Medulla oblongata (tissue), 1 donor: ENCODE measurements around the gene GALNT17.

ENCODE experiments used
- DNase-seq: peaks from one replicate; pipeline ENCODE4 v3.0.0-alpha.2; 2015; ENCODE audit errors: extremely low spot score

Gene GALNT17

DNA sequence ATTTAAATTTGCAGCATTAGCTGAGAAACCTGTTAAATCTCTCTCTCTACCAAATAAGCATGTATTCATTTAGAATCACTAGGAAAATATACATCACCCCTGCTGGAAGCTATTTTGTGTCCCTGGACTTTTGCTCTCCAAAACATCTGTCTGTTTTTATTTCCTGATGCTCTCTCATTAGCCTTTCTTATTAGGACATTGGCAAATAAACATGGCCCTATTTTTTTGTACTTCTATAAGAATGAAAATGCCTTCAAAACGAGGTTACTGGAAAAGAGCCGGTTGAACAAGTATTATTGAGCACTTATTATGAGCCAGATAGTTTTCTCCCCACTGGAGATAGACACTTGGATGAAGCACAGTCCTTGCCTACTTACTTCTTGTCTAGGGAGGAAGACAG, 206.9 kb downstream of the GALNT17 start:
- no peak for DNase-seq

DNA sequence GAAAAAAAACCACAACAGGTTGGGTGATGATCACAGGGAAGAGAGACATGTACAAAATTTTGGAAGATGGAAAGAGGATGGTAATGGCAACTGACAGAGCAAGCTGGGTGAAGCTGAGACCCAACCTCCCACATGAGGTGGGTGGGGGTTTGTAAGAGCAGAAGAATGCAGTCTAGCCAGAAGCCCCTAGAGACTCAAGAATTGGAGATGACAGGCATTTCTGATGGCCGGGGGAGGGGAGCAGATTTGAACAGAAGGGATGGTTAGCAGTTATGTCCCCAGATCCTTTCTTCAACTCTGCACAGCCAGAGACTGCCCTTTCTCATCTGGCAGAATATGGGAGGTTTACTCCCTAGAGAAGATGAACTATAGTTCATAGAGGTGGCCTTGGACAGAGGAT, 208.0 kb downstream of the GALNT17 start:
- no peak for DNase-seq

DNA sequence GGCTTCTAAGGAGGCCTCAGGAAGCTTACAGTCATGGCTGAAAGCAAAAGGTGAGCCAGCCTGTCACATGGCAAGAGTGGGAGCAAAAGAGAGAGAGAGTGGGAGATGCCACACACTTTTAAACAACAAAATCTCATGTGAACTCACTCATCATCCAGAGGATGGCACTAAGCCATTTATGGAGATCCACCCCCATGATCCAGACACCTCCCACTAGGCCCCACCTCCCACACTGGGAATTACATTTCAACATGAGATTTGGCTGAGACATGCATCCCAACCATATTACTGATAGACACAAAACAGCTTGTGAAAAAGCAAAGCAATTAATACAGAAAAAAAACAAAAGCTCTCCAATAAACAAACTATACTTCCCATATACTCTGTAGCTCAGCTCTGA, 210.3 kb downstream of the GALNT17 start:
- DNase-seq: no peak

DNA sequence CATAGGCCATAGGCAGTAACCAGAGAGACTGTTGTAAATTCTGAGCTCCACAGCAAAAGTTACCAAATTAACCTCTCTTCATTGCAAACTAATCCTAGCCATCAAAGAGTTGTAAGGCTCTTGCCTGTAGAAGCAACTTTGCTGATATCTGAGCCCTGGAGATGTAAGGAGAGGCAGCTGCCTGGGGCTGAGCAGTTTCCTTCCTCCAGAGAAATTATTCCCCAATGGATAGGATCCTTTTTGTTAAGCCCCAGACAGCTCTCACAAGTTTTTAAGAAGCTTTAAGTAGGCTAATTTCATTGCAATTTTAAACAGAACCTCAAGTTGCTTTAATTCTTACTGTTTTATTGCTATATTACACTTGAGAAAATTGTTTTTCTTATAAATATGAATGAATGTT, 211.1 kb downstream of the GALNT17 start:
- no peak for DNase-seq

DNA sequence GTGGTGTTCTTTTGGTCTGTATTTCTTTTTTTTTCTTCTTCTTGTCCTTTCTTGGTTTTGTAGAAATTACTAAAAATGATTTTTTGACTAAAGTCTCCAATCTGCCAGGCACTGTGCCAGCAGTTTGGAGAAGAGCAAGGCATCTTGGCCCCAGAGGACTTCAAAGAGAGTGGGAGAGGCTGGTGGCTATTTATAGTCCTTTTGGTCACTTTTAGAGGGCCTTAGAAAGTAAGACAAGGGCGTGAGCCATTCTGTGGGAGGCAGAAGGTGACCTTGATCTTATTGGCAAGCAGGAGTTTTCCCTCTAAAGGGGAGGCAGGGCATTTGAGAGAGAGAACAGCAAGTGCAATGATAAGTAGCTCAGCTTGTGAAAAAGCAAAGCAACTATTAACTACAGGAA, 211.9 kb downstream of the GALNT17 start:
- no peak for DNase-seq

DNA sequence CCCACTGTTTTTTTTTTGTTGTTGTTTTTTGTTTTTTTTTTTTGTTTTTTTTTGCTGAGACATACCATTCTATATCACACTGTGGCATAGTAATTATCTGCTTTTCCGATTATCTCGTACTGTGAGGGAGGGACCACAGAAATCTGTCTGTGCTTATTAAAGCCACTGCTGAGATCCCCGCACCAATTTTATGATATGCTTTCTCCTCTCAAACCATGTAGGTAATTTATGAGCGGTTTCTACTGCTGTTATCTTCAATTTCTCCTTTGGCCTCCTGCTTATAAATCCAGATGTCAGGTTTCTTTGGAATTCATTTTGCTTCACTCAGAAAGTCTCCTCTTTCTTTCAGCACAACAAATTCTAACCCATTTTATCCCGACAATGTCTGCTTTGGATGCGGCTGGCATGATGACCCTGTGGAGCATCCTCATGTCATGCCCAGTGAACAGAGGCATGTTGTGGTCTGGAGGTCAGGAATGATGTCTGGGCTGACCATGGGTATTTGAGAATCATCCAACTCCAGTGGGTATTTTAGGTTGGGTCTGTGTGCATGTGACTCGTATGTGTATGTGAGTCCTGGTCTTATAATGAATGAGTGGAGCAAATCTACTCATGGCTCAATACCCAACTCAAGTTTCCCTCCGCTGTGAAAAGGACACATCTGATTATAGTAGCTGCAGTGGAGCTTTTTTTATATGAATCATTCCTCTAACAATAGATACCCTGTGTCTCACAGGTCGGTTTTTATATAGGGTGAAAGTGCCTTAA, 213.4 kb downstream of the GALNT17 start:
- DNase-seq: no peak

DNA sequence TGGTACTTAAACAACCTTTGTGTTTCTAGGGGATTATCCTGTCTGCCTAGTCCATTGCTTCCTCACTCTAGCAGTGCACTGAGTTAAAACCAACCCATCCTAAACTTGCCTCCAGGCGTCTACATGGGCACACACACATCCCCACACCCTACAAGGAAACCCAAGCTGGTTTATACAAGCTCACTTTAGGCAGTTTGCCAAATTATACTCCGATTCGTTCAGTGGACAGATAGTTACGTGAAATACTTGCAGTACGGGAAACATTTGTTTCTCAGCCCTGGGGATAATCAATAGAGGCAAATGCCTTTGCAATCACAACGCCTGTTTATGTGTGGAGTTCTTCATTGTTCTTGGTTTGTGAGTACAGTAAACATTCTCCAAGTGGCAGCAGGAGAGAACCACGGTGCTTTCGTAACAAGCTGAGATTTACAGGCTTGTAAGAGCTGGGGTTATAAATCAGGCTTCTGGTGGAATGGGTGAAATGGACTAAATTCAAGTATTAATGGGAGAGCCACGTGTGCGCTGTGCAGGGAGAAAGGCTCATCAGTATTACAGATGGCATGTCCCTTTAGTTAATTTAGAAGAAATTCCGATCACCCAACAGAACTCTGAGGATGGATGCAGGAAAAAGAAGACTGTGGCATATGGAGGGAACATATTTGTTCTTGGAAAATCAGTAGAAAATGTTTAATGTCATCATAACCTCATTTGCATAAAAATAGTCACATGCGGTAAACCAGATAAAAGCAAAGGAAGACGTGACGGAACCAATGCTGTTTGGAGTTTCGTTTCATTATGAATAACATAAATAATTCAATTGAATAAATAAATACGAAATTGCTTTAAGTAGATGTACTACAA, 217.1 kb downstream of the GALNT17 start:
- no peak for DNase-seq

DNA sequence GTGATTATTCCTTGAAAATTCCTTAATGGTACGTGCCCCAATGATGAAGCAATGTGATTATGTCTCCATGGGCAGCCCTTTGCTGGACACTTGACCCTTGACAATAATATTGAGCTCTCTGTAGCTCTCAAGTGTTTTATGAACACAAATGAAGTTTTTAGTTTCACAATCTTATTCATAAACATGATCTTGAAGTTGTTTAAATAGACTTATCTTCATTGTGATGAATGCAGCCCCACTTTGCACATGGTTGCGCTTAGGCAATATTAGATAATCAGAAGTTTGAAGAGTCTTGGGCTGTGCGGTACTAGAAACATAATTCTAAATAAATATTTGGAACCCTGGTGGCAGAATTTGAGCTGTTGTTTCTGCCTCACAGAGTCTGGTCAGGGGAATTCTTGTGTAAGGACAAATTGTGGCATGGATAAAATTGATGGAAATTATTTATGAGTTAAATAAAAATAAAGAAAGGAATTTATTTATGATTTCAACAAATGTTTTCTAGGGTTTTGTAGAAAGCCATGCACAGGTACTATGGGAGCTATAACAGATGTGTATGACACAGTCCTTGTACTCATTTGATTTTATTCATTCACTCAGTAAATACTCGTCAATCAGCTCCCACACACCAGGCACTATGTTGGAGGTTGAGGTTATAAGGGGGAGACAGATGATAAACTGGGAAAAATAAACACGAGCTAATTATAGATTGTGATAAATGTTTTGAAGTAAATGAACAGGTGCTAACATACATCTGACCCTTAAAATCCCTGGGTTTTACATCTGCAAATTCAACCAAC, 217.9 kb downstream of the GALNT17 start:
- no peak for DNase-seq

DNA sequence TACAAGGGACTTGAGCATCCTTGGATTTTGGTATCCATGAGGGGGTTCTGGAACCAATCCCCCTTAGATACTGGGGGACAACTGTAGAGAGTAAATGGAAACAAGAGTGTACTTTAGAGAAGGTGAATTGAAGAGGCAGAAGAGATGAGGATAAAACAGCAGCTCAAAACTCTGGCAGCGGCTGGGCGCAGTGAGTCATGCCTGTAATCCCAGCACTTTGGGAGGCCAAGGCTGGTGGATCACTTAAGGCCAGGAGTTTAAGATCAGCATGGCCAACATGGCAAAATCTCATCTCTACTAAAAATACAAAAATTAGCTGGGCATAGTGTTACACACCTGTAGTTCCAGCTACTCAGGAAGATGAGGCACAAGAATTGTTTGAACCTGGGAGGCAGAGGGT, 218.7 kb downstream of the GALNT17 start:
- DNase-seq: no peak

DNA sequence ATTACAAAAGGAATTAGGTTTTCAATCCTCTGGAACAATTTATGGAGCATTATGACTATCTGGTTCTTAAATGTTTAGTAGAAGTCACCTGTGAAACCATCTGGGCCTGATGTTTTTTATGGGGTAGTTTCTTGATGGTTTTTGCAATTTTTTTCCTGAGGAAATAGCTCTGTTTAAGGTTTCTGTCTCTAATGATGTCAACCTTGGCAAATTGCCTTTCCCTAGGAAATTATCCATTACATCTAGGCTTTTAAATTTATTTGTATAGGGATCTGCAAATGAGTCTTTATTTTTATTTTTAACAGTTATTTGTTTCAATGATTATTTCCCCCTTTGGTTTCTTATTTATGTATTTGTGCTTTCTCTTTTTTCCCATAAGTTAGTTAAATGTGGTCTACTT, 222.8 kb downstream of the GALNT17 start:
- DNase-seq: no peak

DNA sequence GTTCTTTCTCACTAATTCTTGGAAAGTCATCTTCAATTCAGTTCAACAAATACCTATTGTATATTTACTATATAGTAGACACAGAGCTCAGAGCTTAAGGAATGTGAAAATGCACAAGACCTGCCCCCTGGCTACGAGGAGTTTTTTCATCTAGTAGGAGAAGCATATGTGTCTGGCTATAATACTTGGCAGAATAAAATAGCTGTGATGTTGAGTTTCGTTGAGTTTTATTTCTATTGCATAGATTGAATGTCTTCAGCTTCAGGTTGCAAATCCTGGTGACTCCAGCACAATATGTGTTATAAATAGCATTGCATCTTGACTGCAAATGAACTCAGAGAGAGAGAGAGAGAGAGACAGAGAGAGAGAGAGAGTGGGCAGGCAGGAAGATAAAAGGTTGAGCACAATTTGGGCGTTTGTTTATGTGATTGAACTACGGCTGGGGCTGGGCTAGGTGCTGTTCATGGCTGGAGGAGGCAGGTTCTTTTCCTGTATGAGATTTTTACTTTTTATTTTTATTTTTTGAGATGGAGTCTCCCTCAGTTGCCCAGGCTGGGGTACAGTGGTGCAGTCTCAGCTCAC, 229.6 kb downstream of the GALNT17 start:
- DNase-seq: no peak

DNA sequence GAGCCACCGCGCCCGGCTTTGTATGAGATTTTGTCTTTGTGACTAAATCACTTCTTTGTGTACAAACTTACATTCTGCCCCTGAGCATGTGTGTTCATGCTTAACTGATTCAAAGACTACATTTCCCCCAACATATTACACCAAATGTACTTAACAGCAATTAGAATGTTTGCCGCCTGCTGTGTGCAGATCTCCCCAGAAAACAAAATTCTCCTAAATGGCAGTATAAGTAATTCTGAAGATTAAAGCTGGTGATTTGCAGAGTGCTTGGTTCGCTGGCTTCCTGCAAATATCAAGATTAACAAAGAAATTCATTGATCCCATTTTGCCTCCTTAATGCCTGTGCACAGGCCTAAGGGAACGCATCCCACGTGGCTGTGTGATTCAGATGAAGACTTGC, 230.3 kb downstream of the GALNT17 start:
- no peak for DNase-seq

DNA sequence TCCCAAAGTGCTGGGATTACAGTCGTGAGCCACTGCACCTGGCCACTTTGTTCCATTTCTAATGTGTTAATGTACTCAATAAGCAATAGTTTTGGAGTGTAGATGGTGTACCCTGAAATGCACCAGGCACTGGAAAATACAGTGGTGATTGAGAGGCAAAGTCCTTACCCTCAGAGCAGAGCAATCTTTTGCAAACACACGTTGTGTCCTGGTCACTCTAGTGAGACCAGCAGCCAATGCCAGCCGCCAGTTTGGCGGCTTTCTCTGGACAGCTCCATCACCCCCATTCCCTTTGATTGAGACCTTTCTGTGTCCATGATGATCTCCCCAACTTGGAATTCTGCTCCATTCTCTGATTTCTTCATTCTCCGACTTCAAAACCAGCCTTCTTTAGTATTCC, 231.3 kb downstream of the GALNT17 start:
- no peak for DNase-seq

DNA sequence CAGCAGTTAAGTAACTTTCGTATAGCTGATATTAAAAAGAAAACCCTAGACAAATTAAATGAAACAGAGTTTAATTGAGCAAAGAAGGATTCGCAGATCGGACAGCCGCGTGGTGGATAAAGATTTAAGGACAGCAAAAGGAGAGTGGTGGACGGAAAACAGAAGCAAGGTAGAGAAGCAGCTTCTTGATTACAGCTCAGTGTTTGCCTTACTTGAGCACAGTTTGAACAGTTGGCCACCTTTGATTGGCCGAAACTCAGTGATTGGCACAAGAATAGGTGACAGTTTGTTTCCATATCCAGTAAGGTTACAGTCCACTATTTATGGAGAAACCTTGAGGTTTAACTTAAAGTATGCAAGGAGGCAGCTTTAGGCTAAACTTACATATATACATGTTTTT, 231.7 kb downstream of the GALNT17 start:
- no peak for DNase-seq

DNA sequence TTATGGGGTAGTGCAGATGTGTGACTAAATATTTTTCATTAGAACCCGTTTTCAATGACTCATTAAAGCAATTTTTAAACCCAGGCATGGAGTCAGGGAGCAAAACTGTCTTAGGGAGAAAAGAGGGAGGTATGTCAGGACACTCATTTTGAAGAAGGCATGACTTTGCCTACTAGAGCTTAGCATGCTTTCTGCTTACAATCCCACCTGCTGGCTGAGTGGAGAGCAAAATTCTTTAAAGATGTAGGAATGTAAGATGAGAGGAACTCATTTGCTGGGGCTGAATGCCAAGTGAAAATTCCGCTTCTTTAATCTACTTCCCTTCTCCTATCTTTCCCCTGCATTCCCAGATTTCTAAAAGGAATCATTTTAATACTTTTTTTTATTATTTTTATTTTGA, 232.6 kb downstream of the GALNT17 start:
- DNase-seq: no peak

DNA sequence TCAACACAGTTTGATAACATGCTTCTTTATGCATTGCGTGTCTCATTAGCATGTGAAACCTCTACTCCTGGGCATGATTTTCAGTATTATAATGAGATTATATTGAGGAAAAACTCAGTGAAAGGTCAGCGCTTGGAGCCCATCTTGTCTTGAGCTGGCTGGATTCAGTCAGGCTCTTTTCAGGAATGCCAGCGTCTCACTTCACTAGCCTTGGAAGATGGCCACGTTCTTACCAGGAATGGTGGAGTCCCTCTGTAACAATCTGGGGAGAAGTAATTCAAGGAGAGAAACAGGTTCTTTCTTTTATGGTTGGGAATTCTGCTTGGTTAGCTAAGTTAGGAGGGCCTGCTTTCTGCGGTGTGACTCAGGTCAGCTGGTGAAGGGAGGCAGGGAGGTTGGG, 241.0 kb downstream of the GALNT17 start:
- no peak for DNase-seq

DNA sequence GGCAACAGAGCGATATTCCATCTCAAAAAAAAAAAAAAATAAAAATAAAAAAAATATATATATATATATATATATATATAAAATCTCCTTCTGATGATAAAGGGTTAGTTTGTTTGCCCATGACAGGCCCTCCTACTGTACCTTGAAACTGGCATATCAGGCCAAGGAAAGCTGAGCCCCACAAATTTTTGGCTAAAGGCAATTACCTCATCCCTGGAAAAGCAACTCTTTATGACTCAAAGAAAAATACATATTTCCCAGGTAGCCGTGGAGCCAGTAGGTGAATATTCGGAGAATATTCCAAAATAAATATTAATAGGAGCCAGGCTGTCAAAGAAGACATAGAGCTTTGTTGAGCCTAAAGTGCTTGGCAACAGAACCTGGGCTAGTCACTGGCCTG, 245.1 kb downstream of the GALNT17 start:
- no peak for DNase-seq

DNA sequence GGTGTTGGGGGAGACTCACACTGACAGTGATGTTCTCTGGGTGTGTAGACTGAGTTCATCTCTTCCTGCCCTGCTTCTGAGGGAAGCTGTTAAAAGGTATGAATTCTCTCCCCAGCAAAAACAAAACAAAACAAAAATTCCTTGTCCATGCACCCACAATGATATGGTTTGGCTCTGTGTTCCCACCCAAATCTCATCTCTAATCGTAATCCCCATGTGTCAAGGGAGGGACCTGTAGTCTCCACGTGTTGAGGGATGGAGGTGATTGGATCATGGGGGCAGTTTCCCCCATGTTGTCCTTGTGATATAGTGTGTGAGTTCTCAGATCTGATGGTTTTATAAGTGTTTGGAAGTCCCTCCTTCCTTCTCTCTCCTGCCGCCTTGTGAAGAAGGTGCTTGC, 245.5 kb downstream of the GALNT17 start:
- no peak for DNase-seq

DNA sequence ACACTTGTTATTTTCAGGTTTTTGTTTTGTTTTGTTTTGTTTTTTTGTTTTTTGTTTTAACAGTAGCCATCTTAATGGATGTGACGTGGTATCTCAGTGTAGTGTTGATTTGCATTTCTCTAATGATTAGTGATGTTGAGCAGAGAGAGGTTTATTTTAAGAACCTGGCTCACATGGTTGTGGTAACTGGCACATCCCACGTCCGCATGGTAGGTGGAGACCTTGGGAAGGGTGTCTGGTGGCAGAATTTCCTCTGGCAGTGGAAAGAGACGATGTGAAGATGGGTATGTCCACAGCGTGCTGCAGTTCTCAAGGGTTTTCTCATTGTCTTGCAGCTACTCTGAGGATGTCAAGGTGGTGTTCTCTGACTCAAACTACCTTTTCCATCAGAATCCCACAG, 252.2 kb downstream of the GALNT17 start:
- no peak for DNase-seq

DNA sequence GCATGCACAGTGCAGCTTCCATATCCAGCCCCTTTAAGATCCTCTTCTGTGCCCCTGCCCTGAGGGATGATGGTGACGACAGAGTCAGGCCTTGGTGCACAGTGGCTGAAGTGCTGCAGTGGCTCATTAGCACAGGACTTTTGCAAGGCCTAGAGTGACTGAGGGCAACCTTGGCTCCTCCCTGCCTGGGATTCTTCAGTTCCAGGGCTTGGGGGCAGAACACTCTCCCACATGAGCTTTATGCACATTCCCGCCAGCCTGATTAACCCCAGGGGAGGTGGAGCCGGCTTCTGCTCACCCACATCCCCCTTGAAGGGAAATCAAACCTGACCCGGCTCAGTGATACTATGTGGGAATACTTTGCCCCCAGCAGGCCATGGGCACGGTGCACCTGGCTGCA, 253.4 kb downstream of the GALNT17 start:
- no peak for DNase-seq

DNA sequence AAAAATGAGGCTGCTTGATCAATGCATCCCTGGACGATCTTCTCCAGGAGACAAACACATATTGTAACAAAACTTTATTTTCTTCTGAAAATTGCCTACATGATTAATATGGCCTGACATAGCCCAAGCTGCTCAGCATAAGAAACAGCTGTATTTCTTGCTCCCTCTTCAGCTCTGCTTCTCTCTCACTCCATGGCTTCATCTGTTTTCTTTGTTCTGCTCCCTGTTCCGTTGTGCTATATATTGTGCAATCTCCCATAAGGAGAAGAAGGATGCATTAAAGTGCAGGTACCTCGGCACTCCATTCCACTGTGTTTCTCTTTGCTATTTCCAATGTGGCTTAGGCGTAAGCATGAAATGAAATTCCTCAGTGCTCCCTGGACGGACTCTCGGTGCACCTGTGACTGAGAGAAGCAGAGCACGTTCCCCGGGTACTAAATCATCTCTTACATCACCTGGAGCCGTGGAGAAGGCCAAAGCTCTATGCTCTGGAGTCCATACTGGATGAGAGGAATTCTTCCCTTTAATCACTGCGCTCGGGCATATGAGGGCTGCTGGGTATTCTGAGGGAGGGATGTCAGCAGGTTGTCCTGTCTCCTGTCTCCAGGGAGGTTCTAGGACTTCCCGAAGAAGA, 254.3 kb downstream of the GALNT17 start:
- no peak for DNase-seq

DNA sequence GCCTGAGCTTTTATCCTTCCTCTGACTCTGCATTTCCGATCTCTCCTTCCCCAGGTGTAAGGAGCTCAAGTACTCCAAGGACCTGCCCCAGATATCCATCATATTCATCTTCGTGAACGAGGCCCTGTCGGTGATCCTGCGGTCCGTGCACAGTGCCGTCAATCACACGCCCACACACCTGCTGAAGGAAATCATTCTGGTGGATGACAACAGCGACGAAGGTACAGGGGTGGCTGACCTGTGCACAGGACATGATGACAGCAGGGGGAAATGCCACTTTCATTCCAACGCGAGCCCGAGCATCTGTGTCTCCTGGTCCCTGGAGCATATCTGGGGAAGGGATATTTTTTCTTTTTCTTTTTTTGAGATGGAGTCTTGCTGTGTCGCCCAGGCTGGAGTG, 256.2 kb downstream of the GALNT17 start:
- no peak for DNase-seq
